GM18861 (cell line): ENCODE measurements around the gene TLE6.
"Not testable (repeated sequence)": the region's sequence is repeated elsewhere in the genome, so short reads cannot be mapped to it uniquely, and the experiment has no call there.

Source experiments
- ATAC-seq: cut with Tn5 transposase; IDR thresholded peaks from one replicate; pipeline ENCODE4 v1.9.1; 2021; ENCODE audit not compliant: unreplicated experiment

The TLE6 gene

DNA sequence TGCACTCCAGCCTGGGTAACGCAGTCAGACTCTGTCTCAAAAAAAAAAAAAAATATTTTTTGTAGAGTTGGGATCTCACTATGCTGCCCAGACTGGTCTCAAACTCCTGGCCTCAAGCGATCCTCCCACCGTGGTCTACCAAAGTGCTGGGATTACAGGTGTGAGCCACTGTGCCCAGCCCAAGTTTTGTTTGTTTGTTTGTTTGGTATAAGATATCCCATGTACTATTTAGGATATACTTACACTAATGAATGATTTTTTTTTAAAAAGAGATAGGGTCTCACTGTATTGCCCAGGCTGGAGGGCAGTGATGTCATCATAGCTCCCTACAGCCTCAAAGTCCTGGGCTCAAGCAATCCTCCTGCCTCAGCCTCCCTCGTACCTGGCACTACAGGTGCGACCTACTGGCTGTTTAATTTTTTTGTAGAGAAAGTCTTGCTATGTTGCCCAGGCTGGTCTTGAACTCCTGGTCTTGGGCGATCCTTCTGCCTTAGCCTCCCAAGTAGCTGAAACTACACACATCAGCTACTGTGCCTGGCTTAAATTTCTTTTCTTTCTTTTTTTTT is 24.0 kb downstream of the TLE6 start:
- no peak for ATAC-seq

DNA sequence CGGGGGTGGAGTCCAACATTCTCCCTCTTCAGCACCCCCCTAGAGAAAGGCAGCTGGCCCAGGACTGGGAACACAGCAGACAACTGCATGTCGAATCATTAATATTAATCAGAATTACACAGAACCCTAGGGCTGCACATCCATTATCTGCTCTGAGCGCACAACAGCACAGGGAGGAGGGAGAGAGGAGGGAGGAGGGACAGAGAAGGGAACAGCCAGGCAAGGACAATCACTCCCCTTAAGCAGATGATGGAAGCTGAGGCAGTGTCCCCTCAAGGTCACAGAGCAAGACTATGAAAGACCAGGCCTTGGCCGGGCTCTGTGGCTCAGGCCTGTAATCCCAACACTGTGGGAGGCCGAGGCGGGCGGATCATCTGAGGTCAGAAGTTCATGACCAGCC is 25.7 kb downstream of the TLE6 start:
- no peak for ATAC-seq

DNA sequence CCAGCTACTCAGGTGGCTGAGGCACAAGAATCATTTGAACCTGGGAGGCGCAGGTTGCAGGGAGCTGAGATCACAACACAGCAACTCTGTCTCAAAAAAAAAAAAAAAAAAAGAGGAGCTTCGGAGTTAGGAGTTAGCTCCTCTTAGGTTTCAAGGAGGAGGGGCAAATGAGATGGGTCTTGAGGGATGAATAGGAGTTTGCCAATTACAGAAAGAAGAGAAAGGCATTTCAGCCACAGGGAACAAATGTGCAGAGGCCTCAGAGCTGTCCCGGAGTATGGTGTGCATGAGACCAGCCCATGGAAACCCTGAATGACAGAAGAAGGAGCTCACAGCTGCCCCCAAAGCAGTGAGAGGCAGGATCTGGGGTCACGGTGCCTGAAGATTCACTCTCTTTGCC is 27.2 kb downstream of the TLE6 start:
- no peak for ATAC-seq

DNA sequence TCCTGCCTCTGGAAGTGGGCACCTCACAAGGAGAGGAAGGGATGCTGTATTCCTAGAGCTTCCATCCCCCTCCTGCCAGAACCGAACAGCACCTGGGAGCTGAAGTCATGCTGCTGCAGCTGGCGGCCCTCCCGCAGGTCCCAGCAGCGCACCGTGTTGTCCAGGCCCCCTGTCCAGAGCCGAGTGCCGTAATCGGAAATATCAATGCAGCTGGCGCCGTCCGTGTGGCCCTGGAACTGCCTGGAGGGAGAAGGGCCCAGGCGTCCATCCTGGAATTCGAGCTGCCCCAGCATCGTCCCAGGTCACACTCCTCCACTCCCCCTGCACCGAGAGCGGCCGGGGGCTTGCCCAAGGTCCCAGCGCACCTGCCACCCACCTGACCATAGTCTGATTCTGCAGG is 28.0 kb downstream of the TLE6 start:
- no peak for ATAC-seq

DNA sequence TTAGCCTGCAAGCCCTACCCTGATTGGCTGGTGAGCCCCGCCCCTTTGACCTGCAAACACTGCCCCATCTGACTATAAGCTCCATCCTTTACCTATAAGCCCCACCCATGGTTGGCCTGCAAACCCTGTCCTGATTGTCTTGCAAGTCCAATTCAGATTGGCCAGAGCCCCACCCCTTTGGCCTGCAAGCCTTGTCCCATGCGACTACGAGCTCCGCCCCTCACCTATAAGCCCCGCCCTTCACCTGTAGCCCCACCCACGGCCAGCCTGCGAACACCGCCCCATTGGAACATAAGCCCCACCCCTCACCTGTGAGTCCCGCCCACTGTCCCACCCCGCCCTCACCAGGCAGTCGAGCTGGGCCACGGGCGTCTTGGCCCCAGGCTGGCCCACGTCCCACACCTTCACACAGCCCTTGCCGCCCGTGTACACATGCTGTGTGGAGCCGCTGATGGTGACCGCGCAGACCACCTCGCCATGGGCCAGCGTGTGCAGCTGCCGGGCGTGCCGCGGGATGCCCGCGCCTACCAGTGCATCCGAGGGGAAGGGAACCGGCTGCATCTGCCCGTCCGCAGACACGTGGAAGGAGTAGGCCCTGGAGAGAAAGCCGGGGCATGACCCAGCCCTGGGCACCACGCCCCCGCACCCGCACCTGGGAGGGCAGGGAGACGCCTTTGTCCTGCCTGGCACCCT is 28.9 kb downstream of the TLE6 start:
- ATAC-seq, result no peak

DNA sequence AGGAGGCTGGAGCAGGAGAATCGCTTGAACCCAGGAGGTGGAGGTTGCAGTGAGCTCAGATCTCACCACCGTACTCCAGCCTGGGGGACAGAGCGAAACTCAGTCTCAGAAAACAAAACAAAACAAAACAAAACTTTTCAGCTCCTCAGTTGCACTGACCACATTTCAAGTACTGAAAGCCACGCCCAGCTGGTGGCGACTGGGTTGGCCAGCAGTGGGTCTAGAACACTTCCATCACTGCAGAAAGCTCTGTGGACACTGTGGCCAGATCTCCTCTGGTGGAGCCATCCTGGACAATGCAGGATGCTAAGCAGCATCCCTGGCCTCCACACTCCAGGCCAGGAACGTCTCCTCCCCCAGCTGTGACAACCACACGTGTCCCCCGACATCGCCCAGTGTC is 30.6 kb downstream of the TLE6 start:
- ATAC-seq, result no peak

DNA sequence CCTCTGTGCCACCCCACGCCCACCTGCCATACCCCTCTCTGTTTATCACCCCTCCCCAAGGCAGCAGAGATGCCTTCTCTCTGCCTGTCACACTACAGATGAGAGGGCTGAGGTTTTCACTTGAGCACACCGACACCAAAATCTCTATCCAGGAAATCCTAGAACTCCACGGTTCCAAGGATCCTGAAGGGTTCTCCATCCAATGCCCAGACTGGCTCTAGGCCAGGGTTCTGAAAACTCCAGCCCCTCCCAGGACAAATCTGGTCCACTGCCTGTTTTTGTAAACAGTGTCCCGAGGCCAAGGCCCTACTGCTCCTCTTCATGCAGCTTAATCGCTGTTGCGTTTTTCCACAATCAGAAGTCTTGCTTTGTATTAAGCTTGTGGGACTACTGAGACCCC is 31.6 kb downstream of the TLE6 start:
- ATAC-seq, result no peak

DNA sequence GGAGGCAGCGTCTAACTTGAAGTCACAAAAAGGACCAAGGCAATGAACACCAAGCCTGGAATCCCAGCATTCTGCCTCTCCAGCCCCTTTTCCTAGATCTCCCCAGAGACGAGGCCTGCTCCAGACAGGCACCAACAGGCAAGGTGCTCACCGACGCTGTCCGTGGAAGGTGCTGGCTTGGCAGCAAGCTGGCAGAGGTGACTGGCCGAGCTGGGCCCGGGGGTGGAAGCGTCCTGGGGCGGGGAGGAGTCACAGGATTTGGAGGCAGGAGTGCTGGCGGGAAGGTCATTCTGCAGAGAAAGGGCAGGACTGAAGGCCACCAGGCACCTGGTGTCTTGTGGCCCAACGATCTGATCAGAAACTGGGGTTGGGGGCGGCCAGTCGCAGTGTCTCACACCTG is 33.5 kb downstream of the TLE6 start:
- ATAC-seq, result no peak

DNA sequence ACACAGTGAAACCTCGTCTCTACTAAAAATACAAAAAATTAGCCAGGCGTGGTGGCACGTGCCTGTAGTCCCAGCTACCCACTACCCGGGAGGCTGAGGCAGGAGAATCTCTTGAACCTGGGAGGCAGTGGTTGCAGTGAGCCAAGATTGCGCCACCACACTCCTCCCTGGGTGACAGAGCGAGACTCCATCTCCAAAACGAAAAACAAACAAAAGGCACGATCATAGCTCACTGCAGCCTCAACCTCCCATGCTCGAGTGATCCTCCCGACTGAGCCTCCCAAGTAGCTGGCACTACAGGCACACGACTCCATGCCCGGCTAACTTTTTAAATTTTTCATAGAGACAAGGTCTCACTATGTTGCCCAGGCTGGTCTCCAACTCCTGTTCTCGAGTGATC is 34.7 kb downstream of the TLE6 start:
- ATAC-seq, result not testable (repeated sequence)

DNA sequence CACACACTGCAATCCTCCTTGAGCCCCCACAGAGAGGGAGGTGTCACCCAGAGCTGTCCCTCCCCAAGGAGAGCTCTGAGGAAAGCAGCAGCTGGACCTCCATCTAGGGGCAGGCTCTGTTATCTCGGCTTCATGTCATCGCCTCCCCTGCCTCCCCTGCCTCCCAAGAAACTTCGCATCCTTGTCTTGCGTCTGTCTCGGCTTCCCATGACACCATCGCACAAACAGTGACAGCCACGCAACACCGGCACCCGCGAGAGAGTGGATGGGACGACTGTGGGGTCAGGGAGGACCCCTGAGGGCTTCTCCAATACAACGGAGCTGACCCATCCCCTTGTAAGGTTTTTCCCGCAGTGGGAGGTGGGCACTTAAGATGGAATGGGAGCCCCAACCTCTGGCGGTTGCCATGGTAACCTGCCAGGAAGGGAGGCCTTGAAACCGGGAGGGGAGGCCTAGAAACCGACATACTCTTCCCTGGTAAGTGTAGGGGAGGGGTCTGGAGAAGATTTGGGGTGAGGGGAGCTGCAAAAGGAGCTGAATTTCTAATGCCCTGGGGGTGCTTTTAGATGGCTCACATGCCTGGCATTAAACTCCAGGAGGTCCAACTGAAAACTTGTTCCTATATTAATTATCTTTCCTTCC is 35.4 kb downstream of the TLE6 start:
- ATAC-seq, result no peak

DNA sequence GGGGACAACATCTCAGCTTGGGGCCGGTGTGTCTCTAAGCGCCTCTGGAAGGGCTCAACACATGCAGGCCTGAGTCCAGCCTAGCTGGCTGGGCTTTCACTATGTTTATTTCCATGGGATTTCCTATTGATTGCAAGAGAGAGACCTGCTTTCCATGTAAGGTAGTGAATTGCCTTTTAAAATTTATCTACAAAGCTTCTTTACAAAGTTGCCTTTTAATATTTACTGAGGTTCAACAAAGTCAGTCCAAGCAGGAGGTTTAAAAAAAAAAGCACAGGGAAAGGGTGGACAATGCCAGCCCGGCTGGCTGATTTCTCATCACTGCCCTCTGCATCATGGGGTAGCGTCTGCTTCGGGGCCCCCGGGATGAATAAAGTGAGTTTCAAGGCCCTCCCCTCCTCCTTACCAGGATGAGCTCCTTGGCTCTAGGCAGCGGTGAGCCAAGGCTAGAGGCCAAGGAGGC is 35.9 kb downstream of the TLE6 start:
- ATAC-seq, result no peak

DNA sequence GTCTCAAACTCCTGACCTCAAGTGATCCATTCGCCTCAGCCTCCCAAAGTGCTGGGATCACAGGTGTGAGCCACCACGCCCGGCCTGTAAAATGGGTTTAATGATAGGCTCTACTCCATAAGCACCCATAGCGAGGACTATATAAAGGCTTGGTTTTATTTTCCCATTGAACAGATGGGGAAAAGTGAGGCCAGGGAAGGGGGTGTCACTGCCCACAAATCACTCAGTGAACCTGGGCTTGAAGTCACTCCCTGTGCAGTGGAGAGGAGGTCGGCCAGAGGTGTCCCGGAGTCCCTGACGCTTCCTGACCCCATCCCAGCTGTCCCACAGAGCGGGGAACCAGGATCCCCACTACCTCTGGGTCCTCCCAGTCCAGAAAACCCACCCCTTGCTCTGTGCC is 36.8 kb downstream of the TLE6 start:
- no peak for ATAC-seq

DNA sequence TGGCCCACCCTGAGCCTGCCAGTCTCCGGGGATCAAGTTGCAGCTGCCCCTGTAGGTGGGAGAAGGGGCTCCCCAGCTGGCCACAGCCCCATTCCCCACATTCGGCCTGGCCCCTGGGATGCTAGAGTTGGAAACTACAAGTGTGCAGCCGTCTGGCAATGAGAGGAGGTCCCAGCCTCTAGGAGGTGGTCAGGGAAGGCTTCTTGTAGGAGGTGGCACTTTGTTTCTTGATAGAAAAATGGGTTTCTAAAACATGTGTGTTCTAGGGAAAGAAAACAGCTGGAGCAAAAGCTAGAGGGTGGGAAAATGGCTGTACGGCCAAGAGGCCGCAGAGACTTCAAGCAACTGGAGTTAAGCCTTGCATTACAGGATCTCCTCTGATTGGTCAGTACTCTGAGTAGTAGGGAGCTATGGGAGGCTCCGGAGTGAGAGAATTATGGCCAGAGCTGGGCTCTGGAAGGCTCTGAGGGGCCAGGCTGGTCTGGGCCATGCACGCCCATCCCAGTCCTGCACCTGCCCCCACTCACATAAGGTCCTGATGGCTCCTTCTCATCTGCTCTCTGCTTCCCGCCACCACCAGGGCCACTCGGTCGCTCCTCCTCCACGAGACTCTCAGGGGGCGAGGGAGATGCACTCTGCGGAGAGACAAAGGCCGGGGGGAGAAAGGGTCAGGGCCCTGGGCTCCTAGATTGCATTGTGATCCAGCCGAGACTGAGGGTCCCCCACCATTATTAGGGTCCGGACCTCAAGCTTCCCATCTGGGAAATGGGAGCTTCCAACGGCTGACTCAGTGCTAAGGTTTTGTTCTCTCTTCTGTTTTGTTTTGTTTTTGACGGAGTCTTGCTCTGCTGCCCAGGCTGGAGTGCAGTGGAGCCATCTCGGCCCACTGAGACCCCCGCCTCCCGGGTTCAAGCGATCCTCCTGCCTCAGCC is 38.0 kb downstream of the TLE6 start:
- ATAC-seq, result no peak

DNA sequence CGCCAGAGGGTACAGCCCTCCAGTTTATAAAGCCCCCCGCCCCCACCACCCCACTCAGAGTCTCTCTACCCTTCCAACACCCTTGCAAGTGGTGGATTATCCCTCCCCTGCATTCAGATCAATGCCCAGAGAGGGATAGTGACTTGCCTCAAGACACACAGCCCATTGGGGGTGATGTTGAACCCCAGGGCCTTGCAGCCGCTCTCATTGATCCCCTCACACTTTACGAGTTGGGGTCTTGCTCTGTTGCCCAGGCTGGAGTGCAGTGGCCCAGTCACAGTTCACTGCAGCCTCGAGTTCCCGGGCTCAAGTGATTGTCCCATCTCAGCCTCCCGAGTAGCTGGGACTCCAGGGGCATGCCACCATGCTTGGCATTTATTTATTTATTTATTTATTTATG is 40.6 kb downstream of the TLE6 start:
- no peak for ATAC-seq

DNA sequence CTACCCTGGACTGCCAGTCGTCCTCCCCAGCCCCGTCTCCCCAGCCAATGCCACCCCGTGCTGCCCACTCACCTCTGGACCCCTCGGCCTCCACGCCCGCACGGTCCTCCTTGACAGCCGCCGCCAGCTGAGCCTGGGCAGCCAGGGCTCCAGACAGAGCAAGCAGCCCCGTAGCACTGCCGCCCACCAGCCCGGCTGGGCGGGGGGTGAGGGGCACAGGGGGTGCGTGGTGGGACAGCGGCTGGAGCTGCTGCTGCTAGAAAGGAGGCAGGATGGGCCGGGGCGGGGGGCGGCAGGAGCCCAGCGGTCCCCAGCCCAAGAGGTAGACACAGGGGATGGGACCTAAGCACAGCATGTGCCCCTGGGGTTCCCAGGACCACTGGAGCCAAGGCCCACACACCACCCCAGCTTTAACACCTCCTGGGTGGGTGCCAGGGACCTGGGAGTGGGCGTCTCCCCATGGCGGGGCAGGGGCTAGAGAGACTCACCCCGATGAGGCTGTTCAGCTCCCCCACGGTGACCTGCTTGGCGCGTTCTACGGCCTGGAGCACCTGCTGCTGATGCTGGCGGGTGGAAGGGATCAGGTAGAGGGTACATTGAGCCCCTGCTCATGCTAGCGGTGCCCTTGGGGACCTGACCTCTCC is 42.0 kb downstream of the TLE6 start:
- no peak for ATAC-seq

DNA sequence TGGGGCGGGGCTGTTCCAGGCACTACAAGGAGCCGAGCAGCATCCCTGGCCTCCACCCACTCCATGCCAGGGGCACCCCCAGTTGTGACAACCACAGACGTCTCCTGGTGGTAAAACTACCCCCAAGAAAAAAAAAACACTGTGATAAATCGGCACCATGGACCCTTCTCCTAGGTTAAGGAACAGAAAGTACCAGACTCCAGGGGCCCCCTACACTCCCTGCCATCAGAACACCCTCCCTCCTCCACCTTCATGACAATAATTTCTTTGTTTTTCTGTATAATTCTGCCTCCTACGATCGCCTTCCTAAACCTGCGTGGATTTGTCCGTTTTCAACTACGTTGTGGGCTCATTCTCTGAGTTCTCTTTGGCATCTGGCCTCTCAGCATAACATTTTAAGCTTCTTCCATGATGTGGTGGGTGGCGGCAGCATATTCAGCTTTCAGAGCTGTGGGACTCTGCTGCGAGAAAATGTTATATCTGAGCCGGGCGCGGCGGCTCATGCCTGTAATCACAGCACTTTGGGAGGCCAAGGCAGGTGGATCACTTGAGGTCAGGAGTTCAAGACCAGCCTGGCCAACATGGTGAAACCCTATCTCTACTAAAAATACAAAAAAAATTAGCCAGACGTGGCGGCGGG is 43.1 kb downstream of the TLE6 start:
- no peak for ATAC-seq

DNA sequence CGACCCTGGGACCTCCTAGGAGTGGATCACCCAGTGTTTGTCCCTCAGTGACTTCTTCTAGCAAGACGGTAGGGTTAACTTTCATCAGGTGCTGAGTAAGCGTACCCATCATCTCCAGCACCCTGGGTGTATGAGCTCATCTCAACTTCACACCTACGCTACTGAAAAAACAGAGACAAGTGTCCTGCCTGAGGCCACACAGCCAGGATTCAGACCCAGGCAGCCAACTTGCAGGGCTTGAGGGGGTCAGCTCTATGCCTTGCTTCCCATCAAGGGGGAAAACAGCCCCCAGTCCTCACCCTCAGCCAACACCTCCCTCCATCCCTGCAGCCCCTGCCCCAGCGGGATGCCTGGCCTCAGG is 47.1 kb downstream of the TLE6 start:
- no peak for ATAC-seq

DNA sequence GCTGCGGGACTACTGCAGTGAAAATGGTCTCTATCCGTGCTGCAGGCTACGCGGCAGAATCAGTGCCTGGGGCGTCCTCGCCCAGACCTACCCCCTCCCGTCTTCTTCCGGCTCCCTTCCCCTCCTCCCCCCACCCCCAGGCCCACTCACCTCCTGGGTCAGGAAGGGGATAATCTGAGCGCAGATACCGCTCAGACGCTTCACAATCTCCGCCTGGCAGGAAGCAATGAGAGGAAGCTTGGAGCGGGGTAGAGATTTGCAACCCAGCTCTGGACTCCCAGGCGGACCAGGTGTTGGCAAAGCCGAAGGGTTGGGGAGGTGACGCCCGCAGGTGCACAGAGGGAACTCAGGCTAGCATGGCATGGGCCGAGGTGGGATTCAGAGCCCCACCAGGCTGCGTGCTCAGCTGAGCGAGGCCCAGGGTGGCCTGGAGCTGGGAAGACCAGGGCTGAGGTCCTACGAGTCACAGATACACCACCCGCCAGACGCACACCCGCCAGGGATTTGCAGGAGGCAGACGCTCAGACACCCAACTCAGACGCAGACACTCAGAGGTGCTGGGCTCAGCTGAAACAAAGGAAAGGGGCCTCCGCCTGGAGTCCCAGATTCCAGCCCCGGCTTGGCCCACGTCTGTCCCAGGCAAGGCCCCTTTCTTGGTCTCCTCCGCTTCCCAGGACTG is 47.6 kb downstream of the TLE6 start:
- ATAC-seq, result no peak

DNA sequence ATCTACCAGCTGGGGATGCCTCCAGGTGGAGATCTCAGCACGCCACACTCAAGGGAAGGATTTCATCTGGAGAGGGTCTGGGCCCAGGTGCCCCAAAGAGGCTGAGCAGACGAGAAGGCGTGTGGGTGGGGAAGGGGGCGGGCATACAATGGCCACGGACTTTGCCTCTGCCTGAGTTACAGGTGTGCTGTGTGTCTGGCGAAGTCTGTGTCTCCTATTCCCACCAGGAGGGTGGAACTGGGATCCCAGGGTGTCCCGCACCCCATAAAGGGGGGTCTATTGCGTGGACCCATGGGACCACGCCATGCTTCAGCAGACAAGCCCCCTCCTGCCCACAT is 48.2 kb downstream of the TLE6 start:
- ATAC-seq, result no peak

DNA sequence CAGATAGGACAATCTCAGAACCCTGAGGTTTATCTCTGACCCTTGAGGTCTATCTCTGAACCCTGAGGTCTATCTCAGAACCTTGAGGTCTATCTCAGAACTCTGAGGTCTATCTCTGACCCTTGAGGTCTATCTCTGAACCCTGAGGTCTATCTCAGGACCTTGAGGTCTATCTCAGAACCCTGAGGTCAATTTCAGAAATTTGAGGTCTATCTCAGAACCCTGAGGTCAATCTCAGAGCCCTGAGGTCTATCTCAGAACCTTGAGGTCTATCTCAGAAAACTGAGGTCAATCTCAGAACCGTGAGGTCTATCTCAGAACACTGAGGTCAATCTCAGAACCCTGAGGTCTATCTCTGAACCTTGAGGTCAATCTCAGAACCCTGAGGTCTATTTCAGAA is 49.4 kb downstream of the TLE6 start:
- no peak for ATAC-seq
